Breast epithelium (tissue), 4 donors: ENCODE results near the gene UBE2O. TPM values are rescaled to one million over a fixed set of nuclear protein-coding genes. Genes with fewer than 3 reads are reported as not detected.
A peak's percentile ranks its signal among the peaks of the same experiment; 100 is the strongest.

Source experiments
- DNase-seq, 2 donors: peaks; one replicate each; pipeline ENCODE4 v3.0.0-alpha.2; 2019; ENCODE audit warnings: low spot score in 2 of 2
- H3K27ac ChIP-seq, 2 donors: fragments of 200-600 bp; sonication (generic) in 1 of 2; one replicate each; pipeline ENCODE4 v1.5.1; 2016 to 2019; ENCODE audit warnings: mild to moderate bottlenecking in 1 of 2
- H3K27me3 ChIP-seq, 2 donors: fragments of 200-600 bp; sonication (generic) in 1 of 2; one replicate each; pipeline versions ENCODE4 v1.5.1 to v1.6.0; 2017 to 2019; ENCODE audit warnings: control low read depth in 1 of 2, mild to moderate bottlenecking in 1 of 2
- H3K36me3 ChIP-seq: fragments of 200-600 bp; one replicate; pipeline ENCODE4 v1.5.1; 2019
- H3K4me1 ChIP-seq, 2 donors: fragments of 200-600 bp; sonication (generic); one replicate each; pipeline ENCODE4 v1.5.1; 2016 to 2019; ENCODE audit warnings: control low read depth in 1 of 2
- H3K4me3 ChIP-seq, 3 donors: fragments of 200-600 bp; sonication (generic); 1 replicate in 2 of 3; 2 replicates in 1 of 3; pipeline ENCODE4 v1.5.1; 2016 to 2019; ENCODE audit warnings: mild to moderate bottlenecking in 3 of 3, moderate library complexity in 2 of 3
- H3K9me3 ChIP-seq, 2 donors: fragments of 200-600 bp; sonication (generic) in 1 of 2; one replicate each; pipeline ENCODE4 v1.5.1; 2016 to 2019; ENCODE audit warnings: control low read depth in 1 of 2
- CTCF ChIP-seq, 3 donors: fragments of 450-650 bp; IDR thresholded peaks; one replicate each; pipeline ENCODE4 v1.5.1; 2016 to 2017; ENCODE audit warnings: antibody characterized with exemption in 3 of 3, mild to moderate bottlenecking in 3 of 3, moderate library complexity in 3 of 3
- POLR2A ChIP-seq: fragments of 450-650 bp; IDR thresholded peaks from one replicate; pipeline ENCODE4 v1.6.1; 2016; ENCODE audit warnings: antibody characterized with exemption, mild to moderate bottlenecking, moderate library complexity
- POLR2AphosphoS5 ChIP-seq, 3 donors: sonication (generic); formaldehyde crosslinking; IDR thresholded peaks; one replicate each; pipeline ENCODE4 v1.6.1; 2017; ENCODE audit warnings: antibody characterized with exemption in 3 of 3
- intact Hi-C: fragments of 100-400 bp; cut with DNase I; formaldehyde crosslinking; loops from one replicate; pipeline ENCODE4 v1.15.1; 2023; ENCODE audit warnings: low total_unique reads
- total RNA-seq, 3 donors: library from RNA; depleted of rRNA; stranded (reverse); fragments of >200 nt; gene quantifications; one replicate each; pipeline ENCODE4 v1.1.0, GENCODE V29; 2016

UBE2O gene
- total RNA-seq, 3 donors from 2014 or later = 17.4 to 22.5 (median 17.7) TPM

- intact Hi-C loops = no loop called here
- no peaks in the 10 kb centered on the region for H3K27me3 ChIP-seq
- no peaks in the 10 kb centered on the region for H3K9me3 ChIP-seq
- H3K27ac ChIP-seq = no peak overlapping the region
- no peak overlapping the region for H3K4me3 ChIP-seq
- TF ChIP-seq POLR2A = no peak
- no peak for TF ChIP-seq POLR2AphosphoS5 (IDR thresholded peaks at IDR 0.05)
- peak in 1 of 3 donors; percentile 18 for TF ChIP-seq CTCF (IDR thresholded peaks at IDR 0.05)
- no peak for DNase-seq
- no peaks in the 10 kb centered on the region for H3K4me1 ChIP-seq
- H3K36me3 ChIP-seq = no peaks in the 10 kb centered on the region
Measured at GRCh38 chr17:76458580-76459490, 5.9 kb upstream of the UBE2O start.

GRCh38 chr17:76453431-76453743 is 435 bp upstream of the UBE2O start:
- no peaks in the 10 kb centered on the region for H3K27me3 ChIP-seq
- TF ChIP-seq POLR2AphosphoS5 (IDR thresholded peaks at IDR 0.05) (no peak), POLR2A (no peak), CTCF (IDR thresholded peaks at IDR 0.05) (no peak)
- H3K36me3 ChIP-seq = no peaks in the 10 kb centered on the region
- peak overlapping the region in 2 of 3 donors; percentile 87 to 97 for H3K4me3 ChIP-seq
- no peak for DNase-seq
- H3K27ac ChIP-seq = peak overlapping the region in 1 of 2 donors; percentile 50
- H3K9me3 ChIP-seq = no peaks in the 10 kb centered on the region
- intact Hi-C loops = no loop called here
- no peaks in the 10 kb centered on the region for H3K4me1 ChIP-seq

GRCh38 chr17:76452127-76452659 is 759 bp downstream of the UBE2O start:
- peak overlapping the region; percentile 50 to 68 for H3K27ac ChIP-seq
- intact Hi-C loops = no loop called here
- no peak for TF ChIP-seq CTCF (IDR thresholded peaks at IDR 0.05)
- no peak for TF ChIP-seq POLR2A
- TF ChIP-seq POLR2AphosphoS5 (IDR thresholded peaks at IDR 0.05) = no peak

GRCh38 chr17:76451506-76451905 is 1.4 kb downstream of the UBE2O start:
- TF ChIP-seq CTCF (IDR thresholded peaks at IDR 0.05) (no peak), POLR2AphosphoS5 (IDR thresholded peaks at IDR 0.05) (no peak), POLR2A (no peak)
- intact Hi-C loops = no loop called here
- DNase-seq = no peak
- Histone ChIP-seq H3K36me3 (no peaks in the 10 kb centered on the region), H3K4me3 (peak overlapping the region in 2 of 3 donors; percentile 87 to 97), H3K4me1 (no peaks in the 10 kb centered on the region), H3K27ac (no peak overlapping the region), H3K9me3 (no peaks in the 10 kb centered on the region), H3K27me3 (no peaks in the 10 kb centered on the region)

More at GRCh38 chr17:76452127-76452659, 759 bp downstream of the UBE2O start:
- H3K27me3 ChIP-seq = no peaks in the 10 kb centered on the region
- H3K4me3 ChIP-seq = peak overlapping the region; percentile 84 to 97 (median 87)
- no peaks in the 10 kb centered on the region for H3K36me3 ChIP-seq
- no peak for DNase-seq
- H3K4me1 ChIP-seq = no peaks in the 10 kb centered on the region
- H3K9me3 ChIP-seq = no peaks in the 10 kb centered on the region

GRCh38 chr17:76449126-76449525 is 3.8 kb downstream of the UBE2O start:
- Histone ChIP-seq H3K27ac (no peak overlapping the region), H3K4me3 (no peak overlapping the region), H3K36me3 (no peaks in the 10 kb centered on the region), H3K4me1 (no peaks in the 10 kb centered on the region), H3K9me3 (no peaks in the 10 kb centered on the region), H3K27me3 (no peaks in the 10 kb centered on the region)
- intact Hi-C loops = no loop called here
- TF ChIP-seq POLR2AphosphoS5 (IDR thresholded peaks at IDR 0.05) (no peak), POLR2A (no peak), CTCF (IDR thresholded peaks at IDR 0.05) (no peak)
- DNase-seq = no peak
